Stimulated activated CD8-positive, alpha-beta memory T cell treated with anti-CD3 and anti-CD28 coated beads, Interleukin-7, amount 100 ng/mL, for 48 hours (primary cell): ENCODE measurements around the gene CREB5.
"Not testable (repeated sequence)": the region's sequence is repeated elsewhere in the genome, so short reads cannot be mapped to it uniquely, and the experiment has no call there.

ENCODE experiments used
- DNase-seq, 2 donors: peaks; one replicate each; pipeline ENCODE4 v3.0.0-alpha.2; 2020; ENCODE audit warnings: low read depth in 1 of 2; ENCODE audit errors: extremely low read depth in 1 of 2

Gene CREB5

DNA sequence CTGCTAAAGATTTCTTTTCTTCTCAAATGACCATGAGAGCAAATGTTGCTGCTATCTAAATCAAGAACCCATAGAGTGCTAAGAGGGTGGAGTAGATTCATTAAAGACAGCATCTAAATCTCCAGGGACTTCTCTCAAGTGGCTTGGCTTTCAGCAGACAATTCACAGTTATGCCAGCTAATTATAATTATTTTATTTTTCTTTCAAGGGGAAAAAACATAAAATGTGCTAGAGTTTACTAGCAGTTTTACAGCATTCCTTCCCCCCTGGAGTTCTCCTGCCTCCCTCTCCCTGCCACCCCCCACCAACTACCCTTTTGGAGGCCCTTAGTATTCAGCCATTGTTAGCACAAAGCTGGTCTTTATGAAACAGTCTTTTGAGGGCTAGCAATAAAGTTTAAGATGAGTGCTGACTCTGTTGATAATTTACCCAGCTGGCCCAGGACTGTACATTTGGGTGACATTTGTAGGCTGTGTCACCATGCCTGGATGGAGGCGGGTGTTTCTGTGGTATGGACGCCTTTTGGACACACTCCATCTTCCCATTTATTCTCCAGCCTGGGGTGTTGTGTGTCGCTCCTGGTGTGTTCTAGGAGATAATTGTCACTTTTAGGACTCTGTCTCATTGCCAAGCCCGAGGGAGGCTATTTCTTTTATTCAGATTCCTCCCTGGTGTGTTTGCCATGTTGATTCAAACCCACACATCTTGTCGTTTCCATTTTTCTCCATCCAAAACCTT lies 160.2 kb downstream of the CREB5 start:
- no peak for DNase-seq

DNA sequence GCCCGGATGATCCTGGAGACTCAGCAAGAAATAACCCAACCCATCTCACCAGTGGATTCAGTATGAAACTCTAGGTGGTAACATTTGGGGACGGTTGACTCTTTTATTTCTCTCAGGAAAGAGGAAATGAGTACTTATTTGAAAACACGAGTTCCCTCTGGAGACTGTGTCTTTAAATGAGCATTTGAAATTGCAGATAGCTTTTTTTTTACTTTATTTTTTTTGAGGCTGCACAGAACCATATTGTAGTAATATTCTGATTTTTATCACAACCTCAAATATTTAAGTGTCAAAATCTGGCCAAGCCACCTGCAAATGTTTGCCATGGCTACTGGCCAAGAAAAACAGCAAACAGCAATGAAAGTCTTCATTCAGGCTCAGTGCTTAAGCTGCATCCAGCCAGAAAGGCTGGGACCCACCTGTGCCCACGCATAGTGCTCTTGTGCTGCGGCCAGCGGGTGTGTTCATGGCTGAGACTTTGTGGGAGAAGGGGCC lies 160.8 kb downstream of the CREB5 start:
- no peak for DNase-seq

DNA sequence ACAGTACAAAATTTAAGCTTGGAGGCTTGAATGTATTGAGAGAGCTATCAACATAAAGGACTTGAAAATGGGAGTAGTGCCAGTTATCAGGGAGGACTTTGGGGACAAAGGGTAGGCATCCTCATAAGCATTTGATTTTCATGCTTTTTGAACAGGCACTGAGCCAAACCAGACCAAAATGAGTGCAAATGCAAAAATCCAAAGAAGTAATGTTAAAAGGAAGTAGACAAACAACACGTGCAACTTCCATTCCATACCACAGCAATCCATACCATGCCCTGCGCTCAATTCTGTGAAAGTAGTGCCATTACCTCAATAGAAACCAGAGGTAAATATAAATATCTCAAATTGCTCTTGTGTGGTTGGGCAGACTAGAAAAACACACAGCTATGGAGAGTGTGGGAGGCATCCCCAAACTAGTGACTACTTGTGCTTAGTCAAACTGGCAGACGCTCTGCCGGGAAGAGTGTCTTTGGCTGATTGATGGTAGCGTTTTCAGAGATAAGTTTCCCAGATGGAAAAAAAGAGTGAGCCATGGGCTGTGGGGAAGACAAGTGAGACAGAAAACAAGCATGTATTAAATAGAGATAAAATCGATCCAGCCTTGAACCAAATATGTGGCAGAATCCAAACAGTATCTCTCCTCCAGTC lies 161.5 kb downstream of the CREB5 start:
- no peak for DNase-seq

DNA sequence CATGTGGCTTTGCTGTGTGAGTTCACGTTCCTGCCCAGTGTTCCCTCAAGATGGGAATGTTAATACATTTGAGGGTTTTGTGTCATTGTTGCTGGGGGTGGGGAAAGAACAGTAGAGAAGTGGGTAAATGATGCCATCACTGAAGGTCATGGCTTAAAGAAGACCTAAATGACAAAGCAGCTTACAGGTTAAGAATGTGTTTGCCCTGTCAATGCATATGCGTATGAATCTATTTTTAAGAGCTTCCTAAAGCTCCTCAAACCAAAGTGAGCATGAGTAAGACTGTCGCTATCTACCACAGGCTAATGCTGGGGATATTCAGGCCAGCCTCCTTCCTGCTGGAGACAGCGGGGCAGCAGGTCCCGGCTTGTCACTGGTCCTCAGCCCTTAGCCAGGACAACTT lies 162.9 kb downstream of the CREB5 start:
- no peak for DNase-seq

DNA sequence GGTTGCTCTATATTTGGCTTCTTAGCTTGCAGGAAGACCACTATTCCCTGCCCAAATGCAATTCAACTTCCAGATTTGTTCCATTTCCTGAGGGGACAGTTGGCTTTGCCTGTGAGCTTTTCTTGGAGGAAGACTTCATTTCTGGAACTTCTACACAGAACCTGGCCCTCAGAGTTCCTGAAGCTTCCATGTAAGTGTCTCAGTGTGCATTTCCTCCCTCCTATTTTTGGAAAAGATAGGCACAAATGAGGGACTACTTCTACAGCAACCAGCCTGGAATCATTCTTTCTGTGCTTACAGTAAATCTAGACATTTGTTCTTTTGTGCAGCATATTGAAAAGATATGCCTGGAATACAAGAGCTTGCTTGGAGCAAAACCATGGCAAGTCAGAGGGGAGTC lies 164.3 kb downstream of the CREB5 start:
- no peak for DNase-seq

DNA sequence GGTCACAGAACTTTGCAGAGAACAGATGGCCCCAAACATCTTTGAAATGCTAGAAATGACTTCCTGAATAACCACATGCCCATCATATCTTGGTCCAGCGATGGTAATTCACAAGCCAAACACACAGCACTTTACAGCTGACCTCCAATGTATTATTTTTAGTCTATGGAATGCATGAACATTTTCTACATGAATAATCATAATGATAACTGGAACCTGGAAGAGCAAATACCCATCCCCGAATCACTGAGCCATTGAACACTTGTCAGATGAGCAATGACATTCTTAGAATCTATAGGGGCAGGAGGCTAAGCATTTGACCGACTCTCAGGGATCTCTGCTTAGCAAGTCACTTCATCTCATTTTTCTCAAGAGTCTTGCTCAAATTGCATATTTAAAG lies 167.3 kb downstream of the CREB5 start:
- no peak for DNase-seq

DNA sequence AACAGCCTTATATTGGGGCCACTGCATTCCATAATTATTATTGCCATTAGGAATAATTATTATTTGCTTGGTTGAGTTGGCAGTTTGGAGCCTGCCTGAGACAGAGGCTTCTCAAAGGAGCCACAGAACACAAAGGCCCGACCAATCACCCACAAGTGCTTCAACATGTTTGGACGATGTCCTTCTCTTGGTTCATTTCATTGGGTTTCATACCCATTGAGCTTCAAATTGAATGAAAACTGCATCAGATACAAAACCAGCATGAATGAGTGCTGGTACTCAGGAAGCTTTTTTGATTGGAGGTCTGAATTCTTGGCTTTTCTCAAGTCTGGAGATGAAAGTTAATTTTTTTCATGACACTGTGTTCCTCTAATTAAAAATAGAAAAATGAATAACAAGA lies 168.3 kb downstream of the CREB5 start:
- DNase-seq = no peak

DNA sequence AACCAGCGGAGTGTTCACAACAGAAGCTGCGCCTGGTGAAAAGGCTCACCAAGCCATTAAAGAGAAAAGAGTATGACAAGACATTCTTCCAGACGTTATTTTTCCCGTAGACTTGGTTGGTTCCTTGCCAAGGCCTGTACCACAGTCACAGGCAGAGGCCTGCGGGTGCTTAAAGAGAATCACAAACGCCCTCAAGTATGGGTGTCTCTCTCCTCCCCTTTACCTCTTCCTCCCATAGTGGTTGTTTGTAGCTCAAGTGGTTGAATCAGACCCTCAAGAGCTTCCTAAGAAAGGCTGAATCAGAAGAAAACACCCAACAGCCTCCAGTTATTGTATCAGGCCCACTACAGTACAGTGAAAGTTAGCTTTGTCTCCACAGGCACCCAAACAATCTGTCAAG lies 169.0 kb downstream of the CREB5 start:
- no peak for DNase-seq

DNA sequence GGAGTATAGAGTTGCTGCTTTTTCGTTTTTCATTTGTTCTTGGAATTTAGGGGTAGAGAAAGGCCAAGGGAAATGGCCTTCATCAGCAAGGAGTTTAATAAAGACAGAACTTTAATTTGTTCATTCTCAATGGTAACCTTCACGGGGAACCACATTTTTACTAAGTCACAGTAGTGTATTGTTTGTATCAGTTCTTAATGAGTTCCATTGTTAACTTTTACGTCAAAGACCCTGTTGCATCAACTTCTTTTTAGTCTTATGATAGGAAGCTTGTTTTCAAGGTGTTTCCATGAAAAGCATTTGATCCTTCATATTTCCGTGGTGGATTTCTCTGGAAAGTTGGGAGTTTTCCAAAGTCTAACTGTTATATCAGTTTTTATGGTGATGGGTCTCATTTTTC lies 169.9 kb downstream of the CREB5 start:
- no peak for DNase-seq

DNA sequence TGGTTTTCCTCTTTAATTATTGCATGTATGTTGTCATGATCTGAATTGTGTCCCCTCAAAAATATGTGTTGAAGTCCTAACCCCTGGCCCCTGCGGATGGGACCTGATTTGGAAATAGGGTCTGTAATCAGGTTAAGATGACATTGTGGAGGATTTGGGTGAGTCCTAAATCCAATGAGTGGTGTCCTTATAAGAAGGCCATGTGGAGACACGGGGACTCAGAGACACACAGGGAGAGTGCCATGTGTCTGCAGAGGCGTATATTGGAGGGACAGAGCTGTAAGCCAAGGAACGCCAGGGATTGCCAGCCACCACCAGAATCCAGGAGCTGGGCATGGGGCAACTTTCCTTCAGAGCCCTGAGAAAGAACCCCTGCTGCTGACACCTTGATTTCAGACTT lies 171.9 kb downstream of the CREB5 start:
- DNase-seq = no peak

DNA sequence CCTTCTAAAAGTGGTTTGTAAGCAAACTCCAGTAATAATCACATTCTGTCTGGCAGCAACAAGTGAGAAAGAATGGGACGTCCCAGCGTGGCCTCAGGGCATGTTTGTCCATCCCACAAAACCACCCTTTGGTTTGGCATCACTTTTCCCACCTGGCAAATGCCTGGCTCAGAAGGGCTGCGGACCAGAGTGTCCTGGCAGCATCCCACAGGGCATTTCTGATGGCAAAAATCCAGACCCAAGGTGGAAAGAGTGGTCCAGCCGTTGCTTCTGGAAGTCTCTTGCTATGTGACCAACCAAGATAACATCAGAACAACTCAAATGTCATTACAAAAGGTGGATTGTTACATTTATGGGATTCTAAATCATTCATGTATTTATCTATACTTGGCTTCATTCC lies 174.4 kb downstream of the CREB5 start:
- DNase-seq = no peak

DNA sequence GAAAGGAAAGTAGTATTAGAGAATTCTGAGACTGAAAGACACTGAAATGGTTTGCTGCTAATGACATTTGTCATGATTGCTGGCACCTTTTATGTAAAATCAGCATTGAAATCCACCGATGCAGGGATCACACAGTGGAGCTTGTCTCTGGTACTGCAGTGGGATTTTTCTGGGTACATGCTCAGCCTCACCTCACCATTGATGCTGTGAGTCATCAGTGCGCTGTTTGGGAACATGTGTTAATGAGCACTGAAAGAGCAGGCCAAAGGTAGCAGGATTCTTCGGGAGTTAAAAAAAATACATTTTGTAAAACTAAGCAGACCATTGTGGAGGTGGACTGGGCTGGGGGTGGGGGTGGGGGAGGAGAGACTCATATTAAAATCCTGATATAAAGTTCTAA lies 174.9 kb downstream of the CREB5 start:
- DNase-seq = no peak

DNA sequence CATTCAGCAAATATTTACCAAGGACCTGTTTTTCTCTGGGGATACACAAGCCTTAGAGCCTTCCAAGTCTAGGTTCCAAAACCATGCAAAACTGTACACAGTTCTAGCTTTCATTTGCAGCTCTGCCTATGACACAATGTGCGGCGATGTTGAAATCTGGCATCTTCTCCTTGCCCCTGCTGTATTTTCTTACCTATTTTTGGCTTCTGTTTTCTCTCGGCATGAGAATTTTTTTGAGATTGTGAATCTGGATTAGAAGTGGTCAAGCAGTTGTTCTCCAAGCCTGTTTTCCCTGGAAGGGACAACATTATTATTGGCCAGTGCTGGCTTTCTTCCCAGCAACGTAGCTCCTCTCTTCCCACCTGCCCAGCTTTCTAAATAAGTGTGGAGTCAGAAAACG lies 176.3 kb downstream of the CREB5 start:
- no peak for DNase-seq

DNA sequence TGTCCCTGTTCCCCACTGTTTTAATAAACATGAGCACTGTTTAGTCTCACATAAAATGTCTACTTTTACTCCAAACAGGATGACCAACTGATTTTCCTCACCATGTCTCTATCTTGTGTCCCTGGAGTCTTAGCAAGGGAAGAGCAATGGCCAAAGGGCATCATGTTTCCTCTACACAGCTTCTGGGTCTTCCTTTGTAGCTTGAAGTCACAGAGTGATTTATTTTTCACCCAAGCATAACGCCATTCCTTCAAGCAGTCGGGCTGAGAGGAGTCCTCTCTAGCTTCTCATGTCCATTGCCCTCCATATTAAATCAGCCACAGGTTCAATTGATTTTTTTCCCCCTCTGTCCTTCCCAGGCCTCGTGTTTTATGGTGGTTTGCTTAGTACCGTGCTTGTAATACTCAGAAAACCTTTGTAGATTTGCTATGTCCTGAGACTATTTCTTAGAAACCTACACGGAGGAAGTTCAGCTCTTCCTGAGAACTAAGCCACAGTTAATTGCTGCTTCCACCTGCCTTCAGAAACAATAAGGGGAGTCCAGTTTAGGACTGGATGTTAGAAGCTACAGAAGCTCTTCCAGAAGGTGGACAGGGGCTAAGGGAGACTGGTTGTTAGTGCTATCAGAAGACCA lies 178.8 kb downstream of the CREB5 start:
- DNase-seq = no peak

DNA sequence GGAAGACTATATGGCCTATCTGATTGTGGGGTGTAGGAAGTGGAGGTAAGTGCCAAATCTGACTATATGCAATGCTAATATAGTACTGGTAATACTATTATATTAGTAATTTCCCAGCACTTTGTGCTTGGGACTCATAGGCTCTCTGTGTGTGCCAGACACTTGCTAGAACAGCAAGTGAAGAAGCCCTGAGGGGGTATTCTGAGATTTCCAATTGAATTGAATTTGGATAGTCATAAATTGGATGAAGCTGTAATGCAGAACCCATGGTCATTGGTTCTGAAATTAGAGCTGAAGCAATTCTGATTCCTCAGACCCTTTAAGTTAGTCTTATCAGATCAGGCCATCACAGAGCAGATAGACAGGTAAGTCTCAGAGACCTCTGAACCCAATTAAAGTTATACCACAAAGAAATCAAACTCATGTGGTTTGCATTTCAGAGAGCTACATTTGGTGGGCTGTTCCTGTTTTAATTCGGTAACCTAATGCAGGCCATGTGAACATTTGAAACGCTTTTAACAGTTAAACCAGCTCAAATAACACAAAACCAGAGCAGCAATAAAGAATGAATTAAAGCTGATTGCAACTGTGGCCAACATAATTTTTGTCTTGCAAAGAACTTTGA lies 179.5 kb downstream of the CREB5 start:
- no peak for DNase-seq

DNA sequence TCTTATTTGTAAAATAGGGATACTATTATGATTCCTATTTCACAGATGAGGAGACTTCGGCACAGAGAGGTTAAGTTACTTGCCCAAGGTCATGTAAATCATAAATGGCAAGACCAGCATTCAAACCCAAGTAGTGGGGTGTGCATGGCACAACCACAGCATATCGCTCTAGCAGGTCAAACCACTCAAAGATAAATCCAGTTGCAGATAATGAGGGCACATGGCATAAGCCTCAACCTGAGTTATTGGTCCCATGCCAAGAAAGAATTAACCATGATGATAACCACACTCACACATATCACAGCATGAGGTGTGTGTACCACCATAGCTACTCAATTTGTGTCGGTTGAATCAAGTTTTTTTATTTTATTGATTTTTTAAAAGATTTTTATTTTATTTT lies 180.5 kb downstream of the CREB5 start:
- no peak for DNase-seq

DNA sequence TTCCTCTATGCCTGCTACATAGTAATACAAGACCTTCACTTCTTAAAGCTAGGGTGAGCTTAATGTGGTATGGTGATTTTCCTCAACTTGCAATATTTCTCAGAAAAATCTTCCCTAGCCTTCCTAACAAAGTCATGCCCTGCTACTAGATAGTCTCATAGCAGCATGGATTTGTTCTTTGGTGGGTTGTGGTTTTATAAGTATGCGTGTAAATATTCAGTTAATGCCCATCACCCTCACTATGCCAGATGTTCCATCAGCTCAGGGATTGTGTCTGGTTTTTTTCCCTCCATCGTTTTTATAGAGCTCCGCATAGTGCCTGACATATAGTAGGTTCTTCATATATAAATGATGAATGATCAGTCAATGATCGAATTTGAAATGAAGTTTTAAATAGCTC lies 182.8 kb downstream of the CREB5 start:
- DNase-seq = no peak

DNA sequence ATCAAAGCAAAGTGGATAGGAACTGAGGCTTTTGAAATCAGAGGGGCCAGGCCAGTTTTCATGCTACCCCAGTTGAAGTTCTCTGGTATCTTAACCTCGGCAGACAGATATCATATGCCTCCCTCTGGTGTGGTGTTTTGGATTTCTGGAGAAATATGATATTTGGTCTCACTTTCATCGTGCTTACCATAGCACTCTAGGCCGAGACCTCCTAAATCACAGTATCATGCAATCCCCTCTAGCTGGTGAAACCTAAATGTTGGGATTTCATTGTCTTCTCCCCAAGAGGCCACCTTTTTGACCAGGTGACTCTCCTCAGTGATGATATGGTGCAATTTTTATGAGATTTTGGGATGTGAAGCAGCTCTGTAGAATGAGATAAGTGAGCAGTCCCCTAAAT lies 183.5 kb downstream of the CREB5 start:
- no peak for DNase-seq

DNA sequence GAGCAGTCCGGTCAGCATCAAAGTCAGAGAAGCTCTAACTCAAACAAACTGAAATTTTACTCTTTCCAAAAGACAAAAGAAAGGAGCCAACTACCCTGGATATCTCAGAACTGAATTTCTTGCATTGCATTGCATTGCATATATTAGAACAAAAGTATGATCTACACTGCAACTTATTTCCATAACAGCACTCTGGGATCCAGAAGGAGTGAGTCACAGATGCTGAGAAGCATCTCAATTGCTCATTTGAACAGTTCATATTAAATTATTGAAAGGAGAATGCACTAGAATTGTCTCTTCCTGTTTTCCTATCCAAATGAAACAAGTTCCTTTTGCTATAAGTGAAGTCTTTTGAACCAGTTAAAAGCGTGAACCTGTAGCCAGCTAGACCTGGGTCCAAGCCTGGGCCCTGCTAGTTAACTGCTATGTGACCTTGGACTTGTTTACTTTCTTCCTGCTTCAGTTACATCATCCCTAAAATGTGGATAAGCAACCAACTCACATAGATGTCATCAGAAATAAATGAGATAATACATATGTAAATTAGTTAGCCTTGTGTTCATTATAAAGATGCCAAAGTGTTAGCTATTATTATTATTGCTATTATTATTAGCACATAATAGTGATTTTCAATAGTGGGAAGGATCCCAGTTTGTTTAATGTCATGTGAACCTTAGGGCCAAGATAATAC lies 184.1 kb downstream of the CREB5 start:
- no peak for DNase-seq

DNA sequence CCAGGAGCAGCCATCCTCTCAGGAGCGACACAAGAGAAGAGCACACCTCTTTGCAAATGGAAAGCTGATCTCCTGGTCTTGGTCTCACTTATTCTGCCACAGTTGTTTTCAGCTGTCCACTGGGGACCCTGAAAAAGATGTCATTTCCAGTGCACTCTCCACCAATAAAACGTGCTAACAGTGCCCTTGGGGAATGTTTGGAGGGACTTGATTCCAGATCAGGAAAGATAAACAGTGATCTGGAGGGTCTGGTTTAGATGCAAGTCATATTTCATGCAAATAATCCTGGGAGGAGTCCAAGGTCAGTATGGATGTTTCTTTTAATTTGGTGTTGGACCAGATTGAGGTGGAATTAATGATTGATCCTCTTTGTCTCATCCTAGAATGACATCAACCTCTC lies 185.0 kb downstream of the CREB5 start:
- no peak for DNase-seq

DNA sequence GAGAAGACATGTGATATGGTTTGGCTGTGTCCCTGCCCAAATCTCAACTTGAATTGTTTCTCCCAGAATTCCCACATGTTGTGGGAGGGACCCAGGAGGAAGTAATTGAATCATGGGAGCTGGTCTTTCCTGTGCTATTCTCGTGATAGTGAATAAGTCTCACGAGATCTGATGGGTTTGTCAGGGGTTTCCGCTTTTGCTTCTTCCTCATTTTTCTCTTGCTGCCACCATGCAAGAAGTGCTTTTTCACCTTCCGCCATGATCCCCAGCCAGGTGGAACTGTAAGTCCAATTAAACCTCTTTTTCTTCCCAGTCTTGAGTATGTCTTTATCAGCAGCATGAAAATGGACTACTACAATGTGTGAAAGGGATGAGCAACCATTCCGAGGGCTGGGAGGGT lies 185.7 kb downstream of the CREB5 start:
- DNase-seq = not testable (repeated sequence)
